GM12878 (cell line): ENCODE results near the gene PHLPP1. TPM values are rescaled to one million over a fixed set of nuclear protein-coding genes. Genes with fewer than 3 reads are reported as not detected.

Experiments used
- ATAC-seq: fragments of 200-7000 bp; cut with Tn5 transposase; 3 replicates; pipeline ENCODE4 v1.9.1; 2020; ENCODE audit warnings: mild to moderate bottlenecking, moderate library complexity
- BruUV-seq: library from RNA; stranded (reverse); fragments of 400-500 nt; replicated peaks from 2 replicates; lab custom pipeline; 2021; lab: Mats Ljungman, UMichigan
- CTCF ChIA-PET: fragments of 300-600 bp; sonication (Branson Sonifier 250); formaldehyde crosslinking; extraction: SDS; loops from one replicate; lab custom pipeline; 2021; ENCODE audit warnings: inconsistent platforms; lab: Yijun Ruan, JAX
- POLR2A ChIA-PET: fragments of 350-600 bp; formaldehyde crosslinking; extraction: SDS; loops from one replicate; lab custom pipeline; 2021; ENCODE audit warnings: inconsistent platforms; lab: Charles Lee
- RAD21 ChIA-PET: fragments of 300-600 bp; sonication (Branson Sonifier 250); formaldehyde crosslinking; loops from one replicate; lab custom pipeline; 2023; ENCODE audit warnings: antibody characterized with exemption; ENCODE audit not compliant: unreplicated experiment; lab: Charles Lee
- SMC1A ChIA-PET: fragments of 300-600 bp; sonication (Branson Sonifier 250); formaldehyde crosslinking; loops from one replicate; lab custom pipeline; 2023; ENCODE audit not compliant: unreplicated experiment, uncharacterized antibody; lab: Charles Lee
- DNase-seq: peaks from one replicate; pipeline ENCODE4 v3.0.0-alpha.2; 2011; ENCODE audit warnings: low read depth, low spot score
- FAIRE-seq: peaks from 3 replicates; lab custom pipeline; 2011; peaks lifted over from hg19 to GRCh38; lab: Jason Lieb, UNC
- H2AFZ ChIP-seq: 2 replicates; pipeline ENCODE4 v1.6.0; 2011; ENCODE audit warnings: low read depth, low read length, control low read depth; ENCODE audit not compliant: control insufficient read depth
- H3K27ac ChIP-seq: 2 replicates; pipeline ENCODE4 v1.5.1; 2011; ENCODE audit warnings: control low read depth; ENCODE audit not compliant: control insufficient read depth, insufficient read depth
- H3K27me3 ChIP-seq, 2 experiments: replicated peaks in 1 of 2; 2 replicates each; pipeline versions ENCODE4 v1.6.0 to v1.6.1; 2011; ENCODE audit warnings: low read length in 1 of 2; ENCODE audit not compliant: control insufficient read depth in 2 of 2, insufficient read depth in 2 of 2
- H3K36me3 ChIP-seq, 2 experiments: 2 replicates each; pipeline ENCODE4 v1.5.1; 2011; ENCODE audit warnings: low read length in 1 of 2; ENCODE audit not compliant: control insufficient read depth in 2 of 2, insufficient read depth in 2 of 2
- H3K4me1 ChIP-seq: 2 replicates; pipeline ENCODE4 v1.6.1; 2011; ENCODE audit warnings: mild to moderate bottlenecking, low read length, moderate library complexity, mixed read lengths; ENCODE audit not compliant: control insufficient read depth, insufficient read depth
- H3K4me2 ChIP-seq: 2 replicates; pipeline ENCODE4 v1.6.0; 2011; ENCODE audit warnings: control low read depth; ENCODE audit not compliant: control insufficient read depth, insufficient read depth
- H3K4me3 ChIP-seq: fragments of 200-600 bp; sonication (generic); 2 replicates; pipeline ENCODE4 v1.5.1; 2016
- H3K79me2 ChIP-seq: 2 replicates; pipeline ENCODE4 v1.6.0; 2011; ENCODE audit warnings: low read length; ENCODE audit not compliant: control insufficient read depth, insufficient read depth
- H3K9ac ChIP-seq: 2 replicates; pipeline ENCODE4 v1.8.0; 2011; ENCODE audit warnings: low read length, control low read depth, mixed read lengths; ENCODE audit not compliant: control insufficient read depth, insufficient read depth
- H3K9me3 ChIP-seq: replicated peaks from 3 replicates; pipeline ENCODE4 v1.5.1; 2011; ENCODE audit warnings: mild to moderate bottlenecking, low read length; ENCODE audit not compliant: control insufficient read depth, insufficient read depth
- H4K20me1 ChIP-seq: 2 replicates; pipeline ENCODE4 v1.6.0; 2011; ENCODE audit not compliant: control insufficient read depth, insufficient read depth
- CBX5 ChIP-seq: sonication (generic); IDR thresholded peaks from 2 replicates; pipeline ENCODE4 v1.6.1; 2016; ENCODE audit warnings: low read depth, moderate library complexity, mild to moderate bottlenecking, inconsistent platforms
- ETV6 ChIP-seq, 2 experiments: fragments of 450-650 bp in 1 of 2; IDR thresholded peaks in 1 of 2; conservative IDR thresholded peaks in 1 of 2; 2 replicates each; pipeline ENCODE4 v1.6.1; 2014; ENCODE audit warnings: antibody characterized with exemption in 1 of 2, borderline replicate concordance in 1 of 2, low read depth in 1 of 2, mild to moderate bottlenecking in 1 of 2, moderate library complexity in 1 of 2
- IKZF1 ChIP-seq: fragments of 450-650 bp; conservative IDR thresholded peaks from 2 replicates; pipeline ENCODE4 v1.6.1; 2017; ENCODE audit warnings: antibody characterized with exemption, mild to moderate bottlenecking
- JUND ChIP-seq: IDR thresholded peaks from 2 replicates; pipeline ENCODE4 v1.6.1; 2012; ENCODE audit warnings: low read depth, mild to moderate bottlenecking, low read length, improper control_type of control experiment, moderate library complexity
- SMAD1 ChIP-seq: fragments of 450-650 bp; IDR thresholded peaks from 2 replicates; pipeline ENCODE4 v1.6.1; 2018; ENCODE audit warnings: mild to moderate bottlenecking, low read depth; ENCODE audit not compliant: partially characterized antibody
- SMARCA5 ChIP-seq: fragments of 450-650 bp; IDR thresholded peaks from 2 replicates; pipeline ENCODE4 v1.6.1; 2017; ENCODE audit warnings: mild to moderate bottlenecking
- TARDBP ChIP-seq: IDR thresholded peaks from 2 replicates; pipeline ENCODE4 v1.6.1; 2016; ENCODE audit warnings: borderline replicate concordance
- ZNF687 ChIP-seq: fragments of 450-650 bp; IDR thresholded peaks from 2 replicates; pipeline ENCODE4 v1.6.1; 2017; ENCODE audit warnings: mild to moderate bottlenecking, moderate library complexity
- ZSCAN29 ChIP-seq: fragments of 450-650 bp; IDR thresholded peaks from 2 replicates; pipeline ENCODE4 v1.6.1; 2017; ENCODE audit warnings: mild to moderate bottlenecking, moderate library complexity
- WGBS: methylation state at CpG from one replicate; pipeline ENCODE4 v1.1.6; 2016; ENCODE audit warnings: low lambda C conversion rate; ENCODE audit not compliant: insufficient replicate concordance, insufficient coverage; ENCODE audit errors: missing lambda C conversion rate; 5-methylcytosine and 5-hydroxymethylcytosine counted together
- in situ Hi-C: fragments of 300-500 bp; cut with MboI; formaldehyde crosslinking; loops from 9 replicates; pipeline ENCODE4 v1.14.3; 2018; ENCODE audit warnings: mixed read lengths
- intact Hi-C: fragments of 100-400 bp; cut with micrococcal nuclease; formaldehyde crosslinking; loops from one replicate; pipeline ENCODE4 v1.14.2; 2022; ENCODE audit not compliant: unreplicated experiment
- polyA plus RNA-seq, 11 experiments: library from polyadenylated mRNA; depleted of rRNA in 4 of 11; unstranded in 6 of 11; stranded (reverse) in 5 of 11; fragments of >200 nt; fragmentation: Nextera tagmentation in 4 of 11; fragmentation: Illumina TruSeq in 1 of 11; extraction: Ambion mirVana in 4 of 11; extraction: Trizol in 1 of 11; gene quantifications; 1 replicate in 1 of 11; 2 replicates in 10 of 11; pipeline versions ENCODE4 v1.2.1 to v1.2.3, GENCODE V29; 2011 to 2016; ENCODE audit warnings: inconsistent platforms in 2 of 11, missing spikeins in 2 of 11, low read depth in 1 of 11
- total RNA-seq, 4 experiments: library from RNA; depleted of rRNA in 3 of 4; stranded (reverse); fragments of >200 nt in 3 of 4; fragmentation: Illumina TruSeq in 1 of 4; extraction: Trizol in 1 of 4; gene quantifications; 2 replicates each; pipeline versions ENCODE4 v1.2.1 to v1.2.3, GENCODE V29; 2013 to 2021

The PHLPP1 gene
- total and polyA plus RNA-seq, 10 of the 15 experiments (the other 5 are each of a cell fraction or from before 2014, with no cell fraction given): 0.42 to 7.0 (median 1.9) TPM

GRCh38 chr18:62682371-62682770 lies 33.0 kb upstream of the PHLPP1 start:
- 80% methylated on average over 4 of the region's 4 CpGs for WGBS
- no peak for ATAC-seq
- no peaks in the 10 kb centered on the region for H3K79me2 ChIP-seq
- H3K4me3 ChIP-seq: no peak overlapping the region
- H3K9me3 ChIP-seq: no peaks in the 10 kb centered on the region; the same call in none of the 3 replicates
- intact Hi-C loops: no loop called here
- TF ChIP-seq JUND (no peak), IKZF1 (no peak), SMAD1 (no peak), ETV6 (conservative IDR thresholded peaks at IDR 0.05 in 1 of 2, IDR thresholded peaks at IDR 0.05 in 1 of 2; ENCODE audit: borderline replicate concordance in 1 of 2, low read depth in 1 of 2) (no peak), SMARCA5 (no peak), TARDBP (no peak), CBX5 (no peak), ZSCAN29 (no peak), ZNF687 (no peak)
- TF ChIP-seq, all 136 proteins: peak for 0
- Histone ChIP-seq H3K27me3 (no peaks in the 10 kb centered on the region), H3K4me2 (no peak overlapping the region), H2AFZ (no peak overlapping the region), H3K9ac (no peak overlapping the region), H3K36me3 (no peaks in the 10 kb centered on the region), H4K20me1 (no peaks in the 10 kb centered on the region), H3K4me1 (no peaks in the 10 kb centered on the region), H3K27ac (no peak overlapping the region)
- FAIRE-seq: no peak
- in situ Hi-C loops: no loop called here
- ChIA-PET SMC1A (no interaction called here), CTCF (interaction anchor here (0.7 to 1.5 kb wide), 2 partner anchors 45 to 687 kb away, joined by 3 read pairs; no protein-coding TSS in a partner anchor), RAD21 (no interaction called here), POLR2A (no interaction called here)
- no TSS peak for BruUV-seq
- no peak for DNase-seq
